DND-41 (cell line): ENCODE measurements around the gene MFSD11.

Source experiments
- ATAC-seq: fragments of 200-7000 bp; cut with Tn5 transposase; 3 replicates; pipeline ENCODE4 v1.9.1; 2021; ENCODE audit warnings: low read depth; ENCODE audit not compliant: insufficient read depth
- DNase-seq: peaks from one replicate; pipeline ENCODE4 v3.0.0-alpha.2; 2020
- H2AFZ ChIP-seq: 2 replicates; pipeline ENCODE4 v1.6.0; 2012; ENCODE audit warnings: low read depth, low read length
- H3K27ac ChIP-seq: 2 replicates; pipeline ENCODE4 v1.5.1; 2012; ENCODE audit warnings: low read length, inconsistent platforms
- H3K27me3 ChIP-seq: fragments of 200-600 bp; sonication (generic); 2 replicates; pipeline ENCODE4 v1.6.0; 2012; ENCODE audit warnings: low read length, mild to moderate bottlenecking, inconsistent platforms; ENCODE audit not compliant: insufficient read depth, poor library complexity
- H3K36me3 ChIP-seq: 2 replicates; pipeline ENCODE4 v1.5.1; 2012; ENCODE audit warnings: low read length, inconsistent platforms; ENCODE audit not compliant: insufficient read depth
- H3K4me1 ChIP-seq: 2 replicates; pipeline ENCODE4 v1.5.1; 2012; ENCODE audit warnings: mild to moderate bottlenecking, low read length; ENCODE audit not compliant: insufficient read depth
- H3K4me2 ChIP-seq: 2 replicates; pipeline ENCODE4 v1.6.0; 2012; ENCODE audit warnings: mild to moderate bottlenecking, moderate library complexity, low read length, inconsistent platforms; ENCODE audit not compliant: insufficient read depth
- H3K4me3 ChIP-seq, 2 experiments: fragments of 200-600 bp in 1 of 2; shearing (Covaris generic) in 1 of 2; 2 replicates each; pipeline ENCODE4 v1.5.1; 2012 to 2016; ENCODE audit warnings: inconsistent platforms in 2 of 2, low read length in 2 of 2, mild to moderate bottlenecking in 2 of 2, low read depth in 1 of 2, moderate library complexity in 1 of 2
- H3K79me2 ChIP-seq: 2 replicates; pipeline ENCODE4 v1.6.0; 2012; ENCODE audit warnings: low read length, inconsistent platforms; ENCODE audit not compliant: insufficient read depth
- H3K9ac ChIP-seq: 2 replicates; pipeline ENCODE4 v1.6.0; 2012; ENCODE audit warnings: low read depth, mild to moderate bottlenecking, inconsistent platforms, low read length, moderate library complexity
- H3K9me3 ChIP-seq: 2 replicates; pipeline ENCODE4 v1.5.1; 2012; ENCODE audit warnings: low read length, moderate library complexity, mild to moderate bottlenecking, inconsistent platforms; ENCODE audit not compliant: insufficient read depth, severe bottlenecking
- H4K20me1 ChIP-seq: 2 replicates; pipeline ENCODE4 v1.6.0; 2012; ENCODE audit warnings: low read length; ENCODE audit not compliant: insufficient read depth
- EZH2 ChIP-seq: IDR thresholded peaks from 3 replicates; pipeline ENCODE4 v1.6.1; 2012; ENCODE audit warnings: borderline replicate concordance, low read depth, mild to moderate bottlenecking, moderate library complexity, low read length, inconsistent platforms; ENCODE audit not compliant: severe bottlenecking
- TF ChIP-seq, protein P1 (sequence below): IDR thresholded peaks from 2 replicates; pipeline ENCODE4 v1.5.1; 2012; ENCODE audit warnings: borderline replicate concordance, low read length, moderate library complexity, mild to moderate bottlenecking; ENCODE audit not compliant: poor library complexity, severe bottlenecking; ENCODE audit errors: extremely low read depth

The MFSD11 gene

GRCh38 chr17:76789235-76789788 lies 51.4 kb downstream of the MFSD11 start:
- ATAC-seq (no peak), DNase-seq (no peak)
- Histone ChIP-seq H3K79me2 (no peaks in the 10 kb centered on the region), H3K27me3 (no peaks in the 10 kb centered on the region), H2AFZ (no peak overlapping the region), H3K27ac (peak overlapping the region; percentile 44), H3K9me3 (no peaks in the 10 kb centered on the region), H3K4me2 (no peak overlapping the region), H3K36me3 (peaks cover 5% of the 10 kb centered on the region; the same call in 1 of the 2 replicates), H3K9ac (no peak overlapping the region), H4K20me1 (no peaks in the 10 kb centered on the region), H3K4me3 (no peak overlapping the region), H3K4me1 (peaks cover 40% of the 10 kb centered on the region)
- TF ChIP-seq, protein P1, sequence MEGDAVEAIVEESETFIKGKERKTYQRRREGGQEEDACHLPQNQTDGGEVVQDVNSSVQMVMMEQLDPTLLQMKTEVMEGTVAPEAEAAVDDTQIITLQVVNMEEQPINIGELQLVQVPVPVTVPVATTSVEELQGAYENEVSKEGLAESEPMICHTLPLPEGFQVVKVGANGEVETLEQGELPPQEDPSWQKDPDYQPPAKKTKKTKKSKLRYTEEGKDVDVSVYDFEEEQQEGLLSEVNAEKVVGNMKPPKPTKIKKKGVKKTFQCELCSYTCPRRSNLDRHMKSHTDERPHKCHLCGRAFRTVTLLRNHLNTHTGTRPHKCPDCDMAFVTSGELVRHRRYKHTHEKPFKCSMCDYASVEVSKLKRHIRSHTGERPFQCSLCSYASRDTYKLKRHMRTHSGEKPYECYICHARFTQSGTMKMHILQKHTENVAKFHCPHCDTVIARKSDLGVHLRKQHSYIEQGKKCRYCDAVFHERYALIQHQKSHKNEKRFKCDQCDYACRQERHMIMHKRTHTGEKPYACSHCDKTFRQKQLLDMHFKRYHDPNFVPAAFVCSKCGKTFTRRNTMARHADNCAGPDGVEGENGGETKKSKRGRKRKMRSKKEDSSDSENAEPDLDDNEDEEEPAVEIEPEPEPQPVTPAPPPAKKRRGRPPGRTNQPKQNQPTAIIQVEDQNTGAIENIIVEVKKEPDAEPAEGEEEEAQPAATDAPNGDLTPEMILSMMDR: no peak
- no peak for TF ChIP-seq EZH2

GRCh38 chr17:76791053-76791980 lies 53.4 kb downstream of the MFSD11 start:
- H3K36me3 ChIP-seq: no peaks in the 10 kb centered on the region
- no peak for TF ChIP-seq EZH2
- TF ChIP-seq, protein P1: no peak
- ATAC-seq (peak; percentile 98), DNase-seq (peak; percentile 92)
- no peaks in the 10 kb centered on the region for H3K27me3 ChIP-seq
- H3K9me3 ChIP-seq: no peaks in the 10 kb centered on the region
- peak overlapping the region; percentile 39 for H3K9ac ChIP-seq
- H3K27ac ChIP-seq: peak overlapping the region; percentile 82
- peak overlapping the region in 1 of 2 experiments; percentile 53; a peak in 2 of 4 replicates for H3K4me3 ChIP-seq
- peak overlapping the region; percentile 73 for H3K4me2 ChIP-seq
- H3K79me2 ChIP-seq: no peaks in the 10 kb centered on the region
- peaks cover 40% of the 10 kb centered on the region for H3K4me1 ChIP-seq
- H2AFZ ChIP-seq: no peak overlapping the region
- H4K20me1 ChIP-seq: no peaks in the 10 kb centered on the region

DNA sequence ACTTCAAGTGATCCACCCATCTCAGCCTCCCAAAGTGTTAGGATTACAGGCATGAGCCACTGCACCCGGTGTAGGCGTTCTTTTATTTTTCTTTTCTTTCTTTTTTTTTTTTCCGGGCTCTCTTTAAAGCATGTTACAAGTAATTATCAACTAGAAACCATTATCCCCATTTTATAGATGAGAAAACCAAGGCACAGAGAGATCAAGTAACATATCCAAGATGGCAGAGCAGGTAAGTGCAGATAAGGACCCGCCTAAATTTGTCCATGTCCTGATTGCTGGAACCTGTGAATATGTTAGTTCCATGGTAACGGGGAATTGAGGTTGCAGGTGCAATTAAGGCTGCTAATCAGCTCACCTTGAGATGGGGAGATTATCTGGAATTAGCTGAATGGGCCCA lies 54.4 kb downstream of the MFSD11 start:
- Histone ChIP-seq H3K4me2 (peak overlapping the region; percentile 73), H3K9me3 (no peaks in the 10 kb centered on the region), H4K20me1 (no peaks in the 10 kb centered on the region), H3K27ac (peak overlapping the region; percentile 82), H3K4me3 (peak overlapping the region in 1 of 2 experiments; percentile 53; a peak in 2 of 4 replicates), H2AFZ (no peak overlapping the region), H3K9ac (peak overlapping the region; percentile 39; the same call in 1 of the 2 replicates), H3K79me2 (no peaks in the 10 kb centered on the region), H3K4me1 (peaks cover 40% of the 10 kb centered on the region), H3K36me3 (no peaks in the 10 kb centered on the region), H3K27me3 (no peaks in the 10 kb centered on the region)
- TF ChIP-seq, protein P1: no peak
- TF ChIP-seq EZH2: no peak
- DNase-seq (no peak), ATAC-seq (no peak)
